ENCODE data around the gene NAA35. TPM values are rescaled to one million over a fixed set of nuclear protein-coding genes. Genes with fewer than 3 reads are reported as not detected.

NAA35 gene
- total and polyA plus RNA-seq, 9 of the 15 experiments (the other 6 are each of a cell fraction or from before 2014, with no cell fraction given), result 17.7 to 43.9 (median 29.0) TPM

DNA sequence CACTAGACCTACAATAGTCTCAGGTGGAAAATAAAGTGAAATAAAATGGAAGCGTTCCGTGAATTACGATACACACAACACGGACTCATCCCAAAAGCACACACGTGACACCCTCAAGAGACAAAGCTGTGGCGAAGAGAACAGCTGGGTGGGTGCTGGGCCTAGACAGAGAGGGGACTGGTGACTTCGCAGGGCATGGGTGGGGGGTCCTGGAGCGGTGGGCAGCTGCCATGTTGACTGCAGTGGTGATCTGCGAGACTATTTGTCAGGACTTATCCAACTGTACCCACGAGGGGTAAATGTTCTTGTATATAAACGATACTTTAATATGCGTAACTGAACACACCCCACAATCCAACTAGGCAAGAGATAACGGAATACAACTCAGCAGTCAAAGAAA lies 106.4 kb downstream of the NAA35 start:
- CTCF ChIA-PET (ENCODE audit: low intra/inter-chr PET ratio), result no interaction called here
- Histone ChIP-seq H3K9me1 (ENCODE audit: control insufficient read depth, insufficient read depth, low read length) (no peaks in the 10 kb centered on the region), H3K4me3 (no peak overlapping the region), H3K36me3 (ENCODE audit: control insufficient read depth, insufficient read depth, low read length) (no peaks in the 10 kb centered on the region), H2AFZ (ENCODE audit: low read depth, low read length) (no peak overlapping the region), H3K27me3 (ENCODE audit: control insufficient read depth in 2 of 2, insufficient read depth in 2 of 2, low read length in 2 of 2) (peaks cover 3 to 27% of the 10 kb centered on the region in 2 experiments; a peak in 3 of 5 replicates), H3K9ac (ENCODE audit: insufficient read depth in 1 of 2, low read depth in 2 of 2, low read length in 2 of 2) (no peak overlapping the region), H4K20me1 (replicated peaks; ENCODE audit: control insufficient read depth, insufficient read depth, low read length) (0 out of 2 replicates have a peak, but pooled peaks cover 5% of the 10 kb centered on the region), H3K4me2 (ENCODE audit: insufficient read depth, low read length) (no peak overlapping the region), H3K27ac (ENCODE audit: extremely low read depth, low read depth, low read length) (no peak overlapping the region), H3K4me1 (replicated peaks in 1 of 2; ENCODE audit: control insufficient read depth in 2 of 2, insufficient read depth in 2 of 2, low read length in 2 of 2) (no peaks in the 10 kb centered on the region; a peak in 1 of 5 replicates), H3K9me3 (replicated peaks; ENCODE audit: control insufficient read depth, insufficient read depth, low read depth, low read length) (no peaks in the 10 kb centered on the region), H3K79me2 (ENCODE audit: control insufficient read depth, insufficient read depth, low read length) (no peaks in the 10 kb centered on the region)
- intact Hi-C loops (cut with micrococcal nuclease), result no loop called here
- WGBS (ENCODE audit: insufficient coverage, low coverage, missing lambda C conversion rate), result 16% methylated on average over 13 of the region's 13 CpGs
- in situ Hi-C loops (cut with MboI), result no loop called here
- DNase-seq (ENCODE audit: extremely low read depth in 1 of 4, low spot score in 3 of 4) (no peak), FAIRE-seq (no peak), ATAC-seq (no peak)
- BruUV-seq (replicated peaks), result no TSS peak
- TF ChIP-seq, protein P1, sequence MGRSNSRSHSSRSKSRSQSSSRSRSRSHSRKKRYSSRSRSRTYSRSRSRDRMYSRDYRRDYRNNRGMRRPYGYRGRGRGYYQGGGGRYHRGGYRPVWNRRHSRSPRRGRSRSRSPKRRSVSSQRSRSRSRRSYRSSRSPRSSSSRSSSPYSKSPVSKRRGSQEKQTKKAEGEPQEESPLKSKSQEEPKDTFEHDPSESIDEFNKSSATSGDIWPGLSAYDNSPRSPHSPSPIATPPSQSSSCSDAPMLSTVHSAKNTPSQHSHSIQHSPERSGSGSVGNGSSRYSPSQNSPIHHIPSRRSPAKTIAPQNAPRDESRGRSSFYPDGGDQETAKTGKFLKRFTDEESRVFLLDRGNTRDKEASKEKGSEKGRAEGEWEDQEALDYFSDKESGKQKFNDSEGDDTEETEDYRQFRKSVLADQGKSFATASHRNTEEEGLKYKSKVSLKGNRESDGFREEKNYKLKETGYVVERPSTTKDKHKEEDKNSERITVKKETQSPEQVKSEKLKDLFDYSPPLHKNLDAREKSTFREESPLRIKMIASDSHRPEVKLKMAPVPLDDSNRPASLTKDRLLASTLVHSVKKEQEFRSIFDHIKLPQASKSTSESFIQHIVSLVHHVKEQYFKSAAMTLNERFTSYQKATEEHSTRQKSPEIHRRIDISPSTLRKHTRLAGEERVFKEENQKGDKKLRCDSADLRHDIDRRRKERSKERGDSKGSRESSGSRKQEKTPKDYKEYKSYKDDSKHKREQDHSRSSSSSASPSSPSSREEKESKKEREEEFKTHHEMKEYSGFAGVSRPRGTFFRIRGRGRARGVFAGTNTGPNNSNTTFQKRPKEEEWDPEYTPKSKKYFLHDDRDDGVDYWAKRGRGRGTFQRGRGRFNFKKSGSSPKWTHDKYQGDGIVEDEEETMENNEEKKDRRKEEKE (IDR thresholded peaks at IDR 0.05; ENCODE audit: borderline replicate concordance in 1 of 2, control insufficient read depth in 1 of 2, low read depth in 2 of 2, low read length in 1 of 2), result no peak
- TF ChIP-seq DNMT1 (IDR thresholded peaks at IDR 0.05) (no peak), HMG20A (CRISPR knock-in tag; conservative IDR thresholded peaks at IDR 0.05) (no peak), TBL1XR1 (IDR thresholded peaks at IDR 0.05; ENCODE audit: low read length in 2 of 2) (no peak), ZNF445 (CRISPR knock-in tag; IDR thresholded peaks at IDR 0.05; ENCODE audit: low read depth) (no peak), RBM39 (optimal IDR thresholded peaks at IDR 0.05; ENCODE audit: low read depth, low read length) (no peak), NR4A1 (CRISPR knock-in tag; IDR thresholded peaks at IDR 0.05) (no peak), NR4A1 (tag; IDR thresholded peaks at IDR 0.05) (no peak), C11orf30 (IDR thresholded peaks at IDR 0.05; ENCODE audit: low read depth) (no peak), ZNF24 (IDR thresholded peaks at IDR 0.05) (no peak)
- TF ChIP-seq, protein P2, sequence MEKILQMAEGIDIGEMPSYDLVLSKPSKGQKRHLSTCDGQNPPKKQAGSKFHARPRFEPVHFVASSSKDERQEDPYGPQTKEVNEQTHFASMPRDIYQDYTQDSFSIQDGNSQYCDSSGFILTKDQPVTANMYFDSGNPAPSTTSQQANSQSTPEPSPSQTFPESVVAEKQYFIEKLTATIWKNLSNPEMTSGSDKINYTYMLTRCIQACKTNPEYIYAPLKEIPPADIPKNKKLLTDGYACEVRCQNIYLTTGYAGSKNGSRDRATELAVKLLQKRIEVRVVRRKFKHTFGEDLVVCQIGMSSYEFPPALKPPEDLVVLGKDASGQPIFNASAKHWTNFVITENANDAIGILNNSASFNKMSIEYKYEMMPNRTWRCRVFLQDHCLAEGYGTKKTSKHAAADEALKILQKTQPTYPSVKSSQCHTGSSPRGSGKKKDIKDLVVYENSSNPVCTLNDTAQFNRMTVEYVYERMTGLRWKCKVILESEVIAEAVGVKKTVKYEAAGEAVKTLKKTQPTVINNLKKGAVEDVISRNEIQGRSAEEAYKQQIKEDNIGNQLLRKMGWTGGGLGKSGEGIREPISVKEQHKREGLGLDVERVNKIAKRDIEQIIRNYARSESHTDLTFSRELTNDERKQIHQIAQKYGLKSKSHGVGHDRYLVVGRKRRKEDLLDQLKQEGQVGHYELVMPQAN (IDR thresholded peaks at IDR 0.05; ENCODE audit: borderline replicate concordance), result no peak
- TF ChIP-seq, protein P3, sequence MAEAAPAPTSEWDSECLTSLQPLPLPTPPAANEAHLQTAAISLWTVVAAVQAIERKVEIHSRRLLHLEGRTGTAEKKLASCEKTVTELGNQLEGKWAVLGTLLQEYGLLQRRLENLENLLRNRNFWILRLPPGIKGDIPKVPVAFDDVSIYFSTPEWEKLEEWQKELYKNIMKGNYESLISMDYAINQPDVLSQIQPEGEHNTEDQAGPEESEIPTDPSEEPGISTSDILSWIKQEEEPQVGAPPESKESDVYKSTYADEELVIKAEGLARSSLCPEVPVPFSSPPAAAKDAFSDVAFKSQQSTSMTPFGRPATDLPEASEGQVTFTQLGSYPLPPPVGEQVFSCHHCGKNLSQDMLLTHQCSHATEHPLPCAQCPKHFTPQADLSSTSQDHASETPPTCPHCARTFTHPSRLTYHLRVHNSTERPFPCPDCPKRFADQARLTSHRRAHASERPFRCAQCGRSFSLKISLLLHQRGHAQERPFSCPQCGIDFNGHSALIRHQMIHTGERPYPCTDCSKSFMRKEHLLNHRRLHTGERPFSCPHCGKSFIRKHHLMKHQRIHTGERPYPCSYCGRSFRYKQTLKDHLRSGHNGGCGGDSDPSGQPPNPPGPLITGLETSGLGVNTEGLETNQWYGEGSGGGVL (CRISPR knock-in tag; IDR thresholded peaks at IDR 0.05), result no peak
- POLR2A ChIA-PET, result no interaction called here
